HG03196 (cell line): ENCODE data around the gene FBXL17.

Experiments
- ATAC-seq: cut with Tn5 transposase; IDR thresholded peaks from one replicate; pipeline ENCODE4 v1.9.1; 2021; ENCODE audit not compliant: unreplicated experiment

Gene FBXL17

DNA sequence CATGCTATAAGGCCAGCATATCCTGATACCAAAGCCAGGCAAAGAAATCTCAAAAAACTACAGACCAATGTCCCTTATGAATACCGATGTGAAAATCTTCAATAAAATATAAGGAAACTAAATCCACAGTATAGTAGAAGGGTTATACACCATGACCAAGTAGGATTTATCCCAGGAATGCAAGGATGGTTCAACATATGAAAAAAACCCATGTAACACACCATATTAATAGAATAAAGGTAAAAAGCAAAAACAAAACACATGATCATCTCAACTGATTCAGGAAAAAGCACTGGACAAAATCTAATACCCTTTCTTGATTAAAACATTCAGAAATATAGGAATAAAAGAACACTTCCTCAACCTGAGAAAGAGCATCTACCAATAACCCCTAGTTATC, 6.1 kb downstream of the FBXL17 start:
- ATAC-seq = no peak

DNA sequence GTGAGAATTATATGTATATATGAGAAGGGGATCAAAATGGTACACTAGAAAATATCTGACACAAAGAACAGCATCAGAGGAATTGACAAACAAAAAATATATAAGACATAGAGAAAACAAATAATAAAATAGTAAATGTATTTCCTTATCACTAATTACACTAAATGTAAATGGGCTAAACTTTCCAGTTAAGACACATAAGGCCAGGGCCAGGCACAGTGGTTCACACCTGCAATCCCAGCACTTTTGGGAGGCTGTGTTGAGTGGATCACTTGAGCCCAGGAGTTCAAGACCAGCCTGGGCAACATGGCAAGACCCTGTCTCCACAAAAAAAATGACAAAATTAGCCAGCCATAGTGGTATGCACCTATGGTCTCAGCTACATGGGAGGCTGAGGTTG, 8.5 kb downstream of the FBXL17 start:
- ATAC-seq = no peak

DNA sequence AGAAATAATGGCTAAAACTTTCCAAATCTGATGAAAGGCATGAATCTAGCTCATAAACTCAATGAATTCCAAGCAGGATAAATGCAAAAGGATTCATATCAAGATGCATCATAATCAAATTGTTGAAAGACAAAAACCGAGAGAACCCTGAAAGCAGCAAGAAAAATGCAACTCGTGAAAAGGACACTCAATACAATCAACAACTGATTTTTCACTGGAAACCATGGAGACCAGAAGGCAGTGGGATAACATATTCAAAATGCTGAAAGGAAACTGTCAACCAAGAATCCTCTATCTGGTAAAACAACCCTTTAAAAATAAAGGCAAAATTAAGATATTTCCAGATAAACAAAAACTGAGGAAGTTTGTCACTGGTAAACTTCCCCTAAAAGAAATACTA, 9.5 kb downstream of the FBXL17 start:
- ATAC-seq = no peak

DNA sequence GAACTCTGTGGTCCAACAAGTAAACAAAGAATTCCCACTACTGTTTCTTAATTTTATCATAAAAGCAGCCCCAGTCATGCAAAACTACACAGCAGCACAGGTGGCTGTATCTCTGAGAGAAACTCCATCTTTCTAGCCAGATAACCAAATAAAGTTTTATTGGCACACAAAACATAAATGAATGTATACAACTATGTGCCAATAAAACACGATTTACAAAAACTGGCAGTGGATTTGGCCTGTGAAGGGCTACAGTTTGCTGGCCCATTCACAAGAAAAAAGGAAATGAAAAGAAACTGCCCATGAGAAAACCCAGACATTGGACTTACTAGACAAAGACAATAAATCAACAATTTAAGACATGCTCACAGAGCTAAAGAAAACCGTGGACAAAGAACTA, 10.6 kb downstream of the FBXL17 start:
- ATAC-seq = no peak

DNA sequence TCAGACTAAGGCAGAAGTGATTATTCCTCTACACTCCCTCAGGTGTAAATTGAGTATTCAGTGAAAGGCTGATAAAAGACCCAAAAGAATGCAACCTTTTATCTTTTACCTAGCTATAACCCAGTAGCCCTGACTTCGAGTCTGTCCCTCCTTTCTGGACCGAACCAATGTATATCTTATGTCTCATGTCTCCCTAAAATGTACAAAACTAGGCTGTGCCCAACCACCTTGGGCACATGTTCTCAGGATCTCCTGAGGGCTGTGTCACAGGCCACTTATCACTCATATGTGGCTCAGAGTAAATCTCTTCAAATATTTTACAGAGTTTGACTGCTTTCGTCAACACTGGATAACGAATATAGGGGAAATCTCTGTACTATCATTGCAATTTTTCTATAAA, 12.7 kb downstream of the FBXL17 start:
- ATAC-seq = no peak

DNA sequence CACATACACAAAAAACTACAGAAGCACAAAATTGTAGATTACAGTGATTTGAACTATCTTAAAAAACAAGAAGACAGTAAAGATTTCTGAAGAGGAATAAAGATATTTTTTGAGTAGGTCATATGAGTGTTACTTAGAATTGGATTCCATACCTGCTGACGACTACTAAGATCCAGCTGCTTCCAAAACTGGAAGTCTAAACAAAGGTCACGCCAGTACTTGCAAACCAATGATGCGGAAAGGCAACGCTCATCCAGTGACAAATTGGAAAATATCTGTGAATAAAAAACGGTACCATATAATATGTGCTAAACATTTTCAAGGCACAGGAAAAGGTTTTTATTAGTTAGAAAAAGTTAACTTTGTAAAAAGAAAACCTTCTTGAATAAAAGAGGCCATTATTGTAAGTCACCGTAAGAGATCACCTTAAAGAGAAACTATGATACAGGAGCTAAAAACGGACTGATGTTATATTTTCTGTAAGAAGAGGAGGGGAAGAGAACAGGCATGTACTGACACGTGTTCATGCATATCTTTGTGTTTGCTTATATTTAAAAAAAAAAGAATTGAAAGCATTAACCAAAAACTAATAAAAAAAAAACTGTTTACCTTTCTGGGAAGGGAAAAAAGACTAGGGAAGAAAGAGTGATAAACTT, 14.1 kb downstream of the FBXL17 start:
- ATAC-seq = no peak

DNA sequence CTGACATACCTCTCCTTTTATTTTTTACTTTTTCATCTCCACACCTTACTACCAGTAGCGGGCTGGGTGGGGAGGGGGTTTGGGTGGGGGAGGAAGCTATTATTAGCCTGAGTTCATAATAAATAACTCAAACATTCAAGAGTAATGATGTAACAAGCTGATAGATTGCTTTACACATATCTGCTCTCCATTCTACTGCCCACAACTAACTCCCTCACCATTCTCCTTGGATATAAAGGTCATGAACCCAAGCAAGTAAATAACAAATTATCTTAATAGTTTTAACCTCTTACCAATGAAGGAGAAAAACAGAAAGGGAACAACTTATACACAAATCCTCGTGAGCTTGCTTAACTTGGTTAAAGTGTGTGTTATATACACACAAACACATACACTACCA, 15.4 kb downstream of the FBXL17 start:
- no peak for ATAC-seq

DNA sequence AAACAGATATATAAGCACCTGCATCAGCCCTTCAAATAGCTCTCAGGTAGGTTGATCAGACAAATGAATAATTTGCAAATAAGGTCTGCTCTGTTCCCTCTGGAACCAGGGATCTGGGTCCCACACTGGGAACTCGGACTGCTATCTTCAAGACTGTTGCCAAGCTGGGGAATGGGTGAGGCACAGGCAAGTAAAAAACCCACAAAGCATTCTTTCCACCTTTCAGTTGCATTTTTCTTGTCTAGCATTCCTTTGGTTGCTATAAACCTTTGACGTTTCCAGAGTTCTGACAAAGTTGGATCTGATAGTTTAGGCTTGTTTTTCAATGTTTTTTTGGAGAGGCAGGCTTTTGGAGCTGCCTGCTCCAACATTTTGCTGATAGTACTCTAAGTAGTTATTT, 20.1 kb downstream of the FBXL17 start:
- no peak for ATAC-seq

DNA sequence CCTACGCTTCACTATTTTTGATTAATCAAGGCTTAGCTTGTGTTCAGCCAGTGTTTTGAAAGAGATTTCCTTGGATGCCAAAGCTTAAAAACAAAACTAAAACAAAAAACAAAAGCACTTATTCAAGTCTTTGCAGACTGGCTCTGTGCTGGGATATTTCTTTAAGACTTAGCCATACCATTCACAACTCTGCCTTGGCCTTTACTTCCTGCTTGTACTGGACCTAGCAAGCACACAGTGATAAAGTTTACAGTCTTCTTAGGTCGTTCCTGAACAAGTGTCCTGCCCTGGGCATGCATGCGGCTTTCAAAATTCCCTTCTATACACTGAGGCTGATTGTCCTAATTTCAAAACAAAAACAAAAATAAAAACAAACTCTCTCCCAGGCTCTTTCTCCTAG, 20.7 kb downstream of the FBXL17 start:
- no peak for ATAC-seq

DNA sequence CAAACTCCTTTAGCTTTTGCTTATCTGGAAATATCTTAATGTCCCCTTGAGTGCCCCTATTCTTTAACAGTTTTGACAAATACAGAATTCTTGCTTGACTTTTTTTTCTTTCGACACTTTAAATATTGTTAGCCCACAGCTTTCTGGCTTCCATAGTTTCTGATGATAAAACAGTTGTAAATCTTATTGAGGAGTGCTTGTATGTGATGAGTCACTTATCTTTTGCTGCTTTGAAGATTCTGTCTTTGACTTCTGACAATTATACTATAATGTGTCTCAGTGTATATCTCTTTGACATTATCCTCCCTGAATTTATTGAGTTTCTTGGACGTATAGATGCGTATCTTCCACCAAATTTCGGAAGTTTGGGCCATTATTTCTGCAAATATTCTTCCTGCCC, 21.6 kb downstream of the FBXL17 start:
- no peak for ATAC-seq

DNA sequence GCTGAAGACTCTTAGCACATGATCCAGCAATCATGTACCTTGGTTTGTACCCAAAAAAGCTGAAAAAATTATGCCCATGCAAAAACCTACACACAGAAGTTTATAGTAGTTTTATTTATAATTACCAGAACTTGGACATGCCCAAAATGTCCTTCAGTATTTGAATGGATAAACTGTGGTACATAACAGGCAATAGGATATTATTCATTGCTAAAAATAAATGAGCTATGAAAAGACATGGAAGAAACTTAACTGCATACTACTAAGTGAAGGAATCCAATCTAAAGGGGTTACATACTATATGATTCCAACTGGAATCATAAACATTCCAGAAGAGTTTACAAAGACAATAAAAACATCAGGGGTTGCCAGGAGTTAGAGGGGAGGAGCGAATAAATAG, 25.6 kb downstream of the FBXL17 start:
- ATAC-seq = no peak

DNA sequence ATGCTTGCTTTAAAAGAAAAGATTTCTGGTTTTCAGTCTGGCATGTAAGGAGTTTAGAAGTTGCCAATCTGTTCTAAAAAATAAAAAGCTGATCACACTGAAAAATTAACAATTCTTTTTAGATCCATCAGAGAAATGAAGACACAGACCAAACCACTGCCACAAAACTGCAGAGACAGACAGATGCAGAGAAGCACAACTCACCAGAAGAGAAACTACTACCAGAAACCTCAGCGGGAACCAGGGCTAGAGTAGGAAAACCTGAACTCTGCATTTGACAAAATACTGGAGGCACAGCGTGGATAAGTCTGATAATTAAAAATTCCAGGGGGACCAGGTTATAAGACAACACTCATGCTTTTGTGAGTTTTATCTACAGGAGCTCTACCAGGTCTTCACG, 28.8 kb downstream of the FBXL17 start:
- ATAC-seq = no peak

DNA sequence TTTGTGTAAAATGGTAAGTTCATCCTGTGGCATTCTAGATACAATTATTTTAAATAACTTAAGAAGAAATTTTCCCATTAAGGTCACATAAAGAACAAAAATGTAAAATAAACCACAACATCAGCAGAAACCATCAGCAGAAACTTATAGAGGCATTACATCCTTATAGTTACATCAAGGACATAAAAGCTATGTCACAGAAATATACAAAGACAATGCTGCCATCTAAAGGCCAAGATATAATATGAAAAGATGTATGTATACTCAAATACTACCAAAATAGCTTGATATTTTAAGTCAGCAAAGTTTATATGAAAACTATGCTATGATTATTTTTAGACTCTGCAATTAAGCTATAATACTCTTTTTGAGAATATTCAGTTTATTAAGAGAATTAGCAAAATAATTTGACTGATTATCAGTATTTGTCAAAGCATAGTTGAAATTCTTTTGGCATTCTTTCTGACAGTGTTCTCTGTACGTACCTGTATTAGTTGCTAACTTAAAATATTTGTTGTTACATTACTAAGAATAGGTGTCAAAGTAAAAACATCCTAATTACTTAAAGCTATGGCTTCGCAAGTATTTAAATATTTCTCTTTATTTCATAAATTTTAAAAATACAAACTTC, 36.2 kb downstream of the FBXL17 start:
- ATAC-seq = peak; percentile 55

DNA sequence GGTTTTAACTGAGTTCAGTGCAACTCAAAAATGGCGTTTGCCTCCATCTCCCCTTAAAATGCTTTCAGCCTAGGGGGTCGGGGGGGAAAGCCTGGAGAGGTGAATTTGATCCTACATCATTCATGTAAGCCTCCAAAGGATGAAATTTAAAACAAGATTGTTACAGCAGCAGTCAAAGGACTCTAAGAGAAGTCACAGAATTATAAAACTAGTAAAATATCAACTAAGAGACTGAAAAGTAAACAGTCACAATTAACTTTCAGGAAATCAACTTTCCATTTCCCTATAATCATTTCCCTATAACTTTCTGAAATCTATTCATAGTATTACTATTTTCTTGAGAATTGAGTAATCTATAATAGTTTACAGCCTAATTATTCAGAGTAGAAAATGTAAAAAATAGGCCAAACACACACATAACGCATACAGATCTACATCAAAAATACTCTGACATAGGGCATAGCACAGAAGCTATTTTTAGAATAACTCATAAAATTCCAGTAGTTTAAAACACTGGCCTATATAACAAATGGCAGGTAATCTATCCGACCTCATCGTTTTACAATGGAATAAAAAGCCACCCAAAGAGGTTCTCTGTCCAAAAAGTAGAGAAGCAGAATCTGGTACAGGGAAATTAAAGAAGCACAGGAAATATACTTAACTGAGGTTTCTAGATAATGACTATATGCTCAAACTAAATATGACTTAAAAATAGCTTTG, 37.6 kb downstream of the FBXL17 start:
- no peak for ATAC-seq

DNA sequence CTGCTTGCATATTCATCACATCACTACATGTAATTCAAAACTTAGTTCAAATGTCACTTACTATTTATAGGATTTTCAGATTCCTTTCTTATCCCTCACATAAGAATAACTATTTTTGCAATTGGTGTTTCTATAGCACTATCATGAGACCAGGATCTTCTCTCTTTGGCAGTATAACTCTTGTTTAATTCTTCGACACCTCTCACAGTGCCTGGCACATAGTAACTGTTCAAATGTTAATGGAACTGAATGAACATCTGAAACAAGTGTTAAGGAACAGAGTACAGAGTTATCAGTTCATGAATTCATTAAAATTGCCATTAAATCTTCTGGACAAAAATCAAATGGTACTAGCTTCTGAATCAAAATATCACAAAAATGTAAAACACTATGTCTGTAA, 40.0 kb downstream of the FBXL17 start:
- ATAC-seq = no peak

DNA sequence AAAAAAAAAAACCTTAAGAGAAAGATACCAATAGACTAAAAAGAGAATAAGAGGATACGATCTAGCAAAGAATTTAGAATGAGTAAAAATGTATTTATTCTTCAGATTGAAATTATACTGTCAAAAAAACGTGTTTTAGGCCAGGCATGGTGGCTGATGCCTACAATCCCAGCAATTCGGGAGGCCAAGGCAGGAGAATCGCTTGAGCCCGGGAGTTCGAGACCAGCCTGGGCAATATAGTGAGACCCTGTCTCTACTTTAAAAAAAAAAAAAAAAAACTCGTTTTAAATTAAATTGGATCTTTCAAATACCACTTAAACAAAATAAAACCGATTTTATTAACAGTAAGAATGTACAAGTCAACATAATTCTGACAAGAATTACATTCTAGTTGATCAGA, 41.8 kb downstream of the FBXL17 start:
- ATAC-seq = no peak

DNA sequence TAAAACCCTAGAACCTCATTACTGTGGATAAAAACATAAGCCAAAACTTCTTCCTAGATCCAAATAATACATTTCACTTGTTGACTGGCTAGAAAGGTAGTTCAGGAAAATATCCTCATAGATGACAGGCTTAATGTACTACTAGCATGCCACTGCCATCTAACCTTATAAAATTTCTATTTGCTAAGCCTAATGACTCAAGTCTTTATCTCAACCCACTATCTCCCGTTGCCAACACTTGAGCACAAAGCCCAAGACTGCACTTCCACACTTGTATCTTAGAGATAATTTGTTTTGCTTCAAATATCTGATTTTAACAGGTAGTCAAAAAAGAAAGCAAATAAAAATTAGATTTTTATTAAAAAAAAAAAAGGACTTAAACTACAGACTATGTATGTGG, 42.7 kb downstream of the FBXL17 start:
- no peak for ATAC-seq

DNA sequence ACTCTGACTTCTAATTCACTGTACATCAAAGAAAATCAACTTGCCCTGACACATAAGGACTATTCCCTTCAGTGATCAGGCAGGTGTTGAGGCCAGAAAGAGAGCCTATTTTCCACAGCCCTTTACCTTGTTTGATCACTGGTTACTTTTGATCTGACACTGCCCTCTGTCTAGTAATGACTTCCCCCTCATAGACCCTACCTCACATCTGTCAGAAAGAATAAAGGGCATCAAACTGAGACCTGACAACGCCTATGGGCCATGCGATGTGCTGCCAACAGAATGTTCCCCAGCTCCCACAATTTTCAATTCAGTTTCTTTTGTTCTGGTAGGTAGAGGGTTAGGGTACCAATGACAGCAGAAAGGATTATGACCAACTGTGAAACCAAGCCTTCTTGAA, 47.7 kb downstream of the FBXL17 start:
- ATAC-seq = no peak

DNA sequence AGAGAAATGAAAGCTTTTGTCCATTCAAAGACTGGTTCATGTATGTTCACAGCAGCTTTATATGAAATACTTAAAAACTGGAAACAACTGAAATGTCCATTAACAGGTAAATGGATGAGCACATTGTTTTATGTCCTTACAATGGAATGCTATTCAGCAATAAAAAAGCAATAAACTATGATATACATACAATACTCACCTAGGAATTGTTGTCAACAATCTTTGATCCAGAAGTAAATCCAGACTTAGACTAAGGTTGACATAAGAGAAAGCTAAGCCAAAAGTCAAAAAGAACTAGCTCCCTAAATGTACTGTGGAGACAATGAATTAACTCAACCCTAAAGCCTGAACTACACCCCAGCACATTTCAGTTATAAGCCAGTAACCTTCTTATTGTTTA, 54.9 kb downstream of the FBXL17 start:
- ATAC-seq = no peak

DNA sequence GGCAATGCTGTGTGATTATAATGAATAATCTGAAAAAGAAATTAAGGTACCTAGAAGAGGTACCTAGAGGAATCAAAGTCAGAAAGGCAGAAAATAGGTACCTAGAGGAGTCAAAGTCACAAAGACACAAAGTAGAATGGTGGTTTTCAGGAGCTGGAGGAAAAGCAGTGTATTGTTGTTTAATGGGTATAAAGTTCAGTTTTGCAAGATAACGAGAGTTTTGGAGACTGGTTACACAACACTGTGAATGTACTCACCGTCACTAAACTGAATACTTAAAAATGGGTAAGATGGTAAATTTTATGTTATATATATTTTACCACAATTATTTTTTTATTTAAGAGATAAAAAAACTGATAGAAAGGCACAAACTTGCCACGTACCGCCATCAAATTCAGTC, 57.0 kb downstream of the FBXL17 start:
- no peak for ATAC-seq

DNA sequence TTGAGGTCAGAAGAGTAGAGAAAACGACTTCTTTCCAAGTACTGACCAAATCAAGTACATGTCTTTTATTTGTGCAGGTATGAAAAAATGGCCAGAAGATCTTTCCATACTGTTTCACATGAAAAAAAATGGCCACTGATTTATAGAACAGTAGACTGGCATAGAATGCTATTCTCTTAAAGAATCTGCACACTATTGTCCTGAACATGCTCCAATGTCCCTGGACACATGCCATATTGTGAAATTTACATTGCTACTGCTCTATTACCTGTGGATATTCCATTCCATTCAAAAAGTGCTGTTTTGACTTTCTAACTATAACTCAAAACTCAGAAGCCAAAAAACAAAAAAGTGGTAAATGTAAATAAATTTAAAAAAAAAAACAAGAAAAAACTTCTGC, 60.6 kb downstream of the FBXL17 start:
- no peak for ATAC-seq

DNA sequence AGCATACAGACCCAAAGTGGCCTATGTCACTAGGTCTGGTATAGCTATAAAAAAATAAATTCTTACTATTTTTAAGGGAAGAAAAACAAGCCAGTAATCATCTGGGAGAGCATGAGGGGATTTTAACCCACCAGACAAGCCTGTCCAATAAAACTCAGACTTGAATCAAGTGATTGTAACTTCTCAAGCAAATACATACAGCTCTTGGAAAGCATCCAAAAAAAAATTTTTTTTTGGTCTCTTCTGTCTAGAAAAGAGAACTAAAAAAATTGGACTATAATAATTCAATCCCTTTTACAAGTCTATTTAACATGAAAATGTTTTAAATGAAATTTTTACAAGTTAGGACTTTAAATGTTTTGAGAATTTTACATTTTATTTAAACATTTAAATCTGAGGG, 61.7 kb downstream of the FBXL17 start:
- no peak for ATAC-seq

DNA sequence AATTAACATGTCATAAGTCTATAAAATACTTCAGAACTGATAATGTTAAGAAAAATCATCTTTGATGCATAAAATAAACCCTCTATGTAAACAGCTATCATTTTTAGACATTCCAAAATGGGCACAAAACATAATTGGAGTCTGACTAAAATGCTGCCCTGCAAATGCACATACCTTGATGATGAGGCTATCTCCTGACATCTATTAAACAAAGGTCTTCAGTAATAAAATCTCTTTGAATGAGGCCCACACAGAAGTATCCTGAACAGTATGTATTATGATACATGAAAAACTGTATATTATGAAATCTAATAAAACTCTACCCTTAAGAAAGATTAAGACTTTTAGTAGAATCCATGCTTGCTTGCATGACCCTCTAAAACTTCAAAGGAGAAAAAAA, 66.1 kb downstream of the FBXL17 start:
- ATAC-seq = no peak
